Dendritic cell treated with granulocyte-macrophage colony-stimulating factor and Interleukin-4, amounts not matched to agents 40 ng/mL and 50 ng/mL, for 4 days (primary cell): ENCODE results near the gene CUL4A.

ENCODE experiments used
- H3K27ac Mint-ChIP-seq: one replicate; pipeline ENCODE4 v1.8.0; 2022; ENCODE audit warnings: mild to moderate bottlenecking, mixed read lengths
- H3K27me3 Mint-ChIP-seq: one replicate; pipeline ENCODE4 v1.8.0; 2022; ENCODE audit warnings: mild to moderate bottlenecking, mixed read lengths
- H3K36me3 Mint-ChIP-seq: one replicate; pipeline ENCODE4 v1.8.0; 2022; ENCODE audit warnings: low read depth, mixed read lengths
- H3K4me1 Mint-ChIP-seq: one replicate; pipeline ENCODE4 v1.8.0; 2022; ENCODE audit warnings: low read depth, mixed read lengths
- H3K4me3 Mint-ChIP-seq: one replicate; pipeline ENCODE4 v1.8.0; 2022; ENCODE audit warnings: mild to moderate bottlenecking, moderate library complexity, mixed read lengths
- H3K9me3 Mint-ChIP-seq: one replicate; pipeline ENCODE4 v1.8.0; 2022; ENCODE audit warnings: mixed read lengths
- intact Hi-C: fragments of 100-400 bp; cut with micrococcal nuclease; formaldehyde crosslinking; loops from one replicate; pipeline ENCODE4 v1.15.0; 2022

Gene CUL4A

DNA sequence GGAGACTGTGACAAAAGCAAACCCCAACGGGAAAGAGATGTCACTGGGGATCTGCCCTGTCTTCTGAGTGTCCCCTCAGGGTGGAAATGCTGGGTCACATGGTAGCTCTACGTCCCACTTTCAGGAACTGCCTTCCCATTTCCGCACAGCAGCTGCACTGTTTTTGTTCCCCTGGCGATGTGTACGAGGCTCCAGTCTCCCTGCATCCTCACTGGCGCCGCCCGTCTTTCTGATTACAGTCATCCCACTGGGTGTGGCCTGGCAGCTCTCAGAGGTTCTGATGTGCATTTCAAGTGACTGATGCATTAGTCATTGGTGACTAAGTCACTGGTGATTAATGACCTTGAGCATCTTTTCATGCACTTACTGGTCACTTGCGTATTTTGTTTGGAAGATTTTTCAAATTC is 22.1 kb upstream of the CUL4A start:
- intact Hi-C loops: no loop called here
- H3K27ac Mint-ChIP-seq: peak overlapping the region; percentile 68
- H3K36me3 Mint-ChIP-seq: peaks cover 87% of the 10 kb centered on the region
- peaks cover 15% of the 10 kb centered on the region for H3K4me1 Mint-ChIP-seq
- no peaks in the 10 kb centered on the region for H3K9me3 Mint-ChIP-seq
- H3K4me3 Mint-ChIP-seq: no peak overlapping the region
- H3K27me3 Mint-ChIP-seq: no peaks in the 10 kb centered on the region

GRCh38 chr13:113187883-113188665 is 21.3 kb upstream of the CUL4A start:
- H3K27me3 Mint-ChIP-seq: no peaks in the 10 kb centered on the region
- H3K4me3 Mint-ChIP-seq: no peak overlapping the region
- intact Hi-C loops: no loop called here
- H3K4me1 Mint-ChIP-seq: peaks cover 15% of the 10 kb centered on the region
- no peaks in the 10 kb centered on the region for H3K9me3 Mint-ChIP-seq
- peak overlapping the region; percentile 68 for H3K27ac Mint-ChIP-seq
- peaks cover 83% of the 10 kb centered on the region for H3K36me3 Mint-ChIP-seq

DNA sequence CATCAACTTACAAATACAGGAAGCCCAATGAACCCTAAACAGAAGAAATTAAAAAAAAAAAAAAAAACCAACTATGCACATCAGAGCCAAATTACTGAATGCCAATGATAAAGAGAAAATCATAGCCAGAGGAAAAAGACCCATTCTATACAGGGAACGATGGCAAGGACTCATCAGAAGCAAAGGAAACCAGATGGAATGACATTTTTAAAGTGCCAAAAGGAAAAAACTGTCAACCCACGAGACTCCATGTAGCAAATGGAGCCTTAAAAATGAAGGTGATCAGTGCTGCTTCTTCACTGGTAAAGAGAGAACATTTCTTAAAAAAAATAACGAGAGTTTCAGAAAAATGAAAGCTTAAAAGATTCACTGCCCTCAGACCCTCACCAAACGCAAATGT is 19.2 kb upstream of the CUL4A start:
- Mint-ChIP-seq H3K27me3 (no peaks in the 10 kb centered on the region), H3K27ac (no peak overlapping the region), H3K9me3 (no peaks in the 10 kb centered on the region), H3K4me1 (peaks cover 15% of the 10 kb centered on the region), H3K36me3 (peaks cover 83% of the 10 kb centered on the region), H3K4me3 (no peak overlapping the region)
- intact Hi-C loops: no loop called here

DNA sequence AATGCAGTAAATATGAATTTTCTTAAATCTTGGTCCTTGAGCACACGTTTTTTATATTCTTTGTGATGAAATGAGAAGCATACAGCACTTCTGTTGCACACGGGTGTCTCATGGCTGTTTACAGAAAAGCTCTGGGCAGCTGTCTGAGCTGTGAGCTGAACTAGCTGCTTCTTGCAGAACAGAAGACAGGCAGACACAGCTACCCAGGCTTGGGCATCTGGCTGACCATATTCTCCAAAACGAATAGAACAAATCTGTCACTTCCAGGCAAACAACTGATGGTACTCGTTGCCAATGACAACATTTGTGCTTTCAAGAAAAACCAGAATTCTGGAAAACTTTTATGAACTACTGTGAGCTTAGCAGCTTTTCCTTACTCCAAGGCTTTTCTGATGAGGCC is 17.1 kb upstream of the CUL4A start:
- H3K4me3 Mint-ChIP-seq: no peak overlapping the region
- no peaks in the 10 kb centered on the region for H3K9me3 Mint-ChIP-seq
- intact Hi-C loops: no loop called here
- H3K36me3 Mint-ChIP-seq: peaks cover 85% of the 10 kb centered on the region
- no peaks in the 10 kb centered on the region for H3K27me3 Mint-ChIP-seq
- no peak overlapping the region for H3K27ac Mint-ChIP-seq
- peaks cover 11% of the 10 kb centered on the region for H3K4me1 Mint-ChIP-seq

- intact Hi-C loops: no loop called here
- Mint-ChIP-seq H3K9me3 (no peaks in the 10 kb centered on the region), H3K4me3 (no peak overlapping the region), H3K36me3 (peaks cover 85% of the 10 kb centered on the region), H3K4me1 (peaks cover 5% of the 10 kb centered on the region), H3K27me3 (no peaks in the 10 kb centered on the region), H3K27ac (no peak overlapping the region)
Observed at GRCh38 chr13:113192902-113193301, 16.5 kb upstream of the CUL4A start.

GRCh38 chr13:113195360-113195759 is 14.1 kb upstream of the CUL4A start:
- Mint-ChIP-seq H3K36me3 (peaks cover 83% of the 10 kb centered on the region), H3K9me3 (no peaks in the 10 kb centered on the region), H3K4me3 (no peak overlapping the region), H3K27ac (no peak overlapping the region), H3K27me3 (no peaks in the 10 kb centered on the region), H3K4me1 (no peaks in the 10 kb centered on the region)
- intact Hi-C loops: loop anchor here (5.0 kb wide), 1 partner anchor 52 kb away; no protein-coding TSS in a partner anchor

DNA sequence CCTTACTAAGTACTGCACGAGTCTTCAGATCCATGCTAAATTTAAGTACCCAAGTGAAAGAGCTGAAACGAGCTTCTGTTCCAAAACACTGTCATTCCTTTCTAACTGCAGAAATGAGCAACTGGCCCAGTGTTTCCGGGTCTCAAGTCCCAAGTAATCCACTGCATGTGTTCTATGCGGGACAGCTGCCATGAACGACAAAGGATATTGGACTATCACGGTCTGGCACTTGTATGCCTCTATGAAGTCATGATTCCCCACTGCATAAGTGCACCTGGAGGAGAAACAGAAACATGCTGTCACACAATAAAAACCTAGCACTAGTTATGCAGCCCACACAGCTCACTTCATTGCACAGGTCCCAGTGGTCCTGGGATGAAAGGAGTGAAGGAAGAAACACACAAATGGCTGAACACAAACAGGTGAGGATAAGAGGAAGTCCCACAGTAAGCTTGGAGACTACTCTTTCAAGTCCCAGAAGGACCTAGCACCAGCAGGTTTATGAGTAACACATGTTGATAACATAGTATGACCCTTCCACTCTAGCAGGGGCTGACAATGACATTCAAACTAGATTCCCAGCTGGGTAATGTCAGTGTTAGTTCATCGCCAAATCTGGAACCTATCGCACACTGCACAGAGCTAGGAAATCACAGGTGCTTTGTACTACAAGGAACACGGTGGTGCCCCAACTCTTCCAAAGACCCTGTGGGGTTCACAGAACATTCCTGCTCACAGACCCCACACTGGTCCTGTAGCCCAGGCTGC is 12.3 kb upstream of the CUL4A start:
- Mint-ChIP-seq H3K9me3 (no peaks in the 10 kb centered on the region), H3K4me3 (no peak overlapping the region), H3K27me3 (no peaks in the 10 kb centered on the region), H3K36me3 (peaks cover 74% of the 10 kb centered on the region), H3K27ac (no peak overlapping the region), H3K4me1 (peaks cover 3% of the 10 kb centered on the region)
- intact Hi-C loops: loop anchor here (5.0 kb wide), 1 partner anchor 50 kb away; no protein-coding TSS in a partner anchor

- H3K36me3 Mint-ChIP-seq: peaks cover 59% of the 10 kb centered on the region
- no peaks in the 10 kb centered on the region for H3K9me3 Mint-ChIP-seq
- no peaks in the 10 kb centered on the region for H3K27me3 Mint-ChIP-seq
- no peak overlapping the region for H3K4me3 Mint-ChIP-seq
- peaks cover 49% of the 10 kb centered on the region for H3K4me1 Mint-ChIP-seq
- intact Hi-C loops: loop anchor here (10.0 kb wide), 1 partner anchor 517 kb away; no protein-coding TSS in a partner anchor
- no peak overlapping the region for H3K27ac Mint-ChIP-seq
Observed at GRCh38 chr13:113201815-113202214, 7.6 kb upstream of the CUL4A start.

GRCh38 chr13:113202912-113203311 is 6.5 kb upstream of the CUL4A start:
- peak overlapping the region; percentile 13 for H3K27ac Mint-ChIP-seq
- no peak overlapping the region for H3K4me3 Mint-ChIP-seq
- peaks cover 51% of the 10 kb centered on the region for H3K36me3 Mint-ChIP-seq
- H3K4me1 Mint-ChIP-seq: peaks cover 59% of the 10 kb centered on the region
- H3K9me3 Mint-ChIP-seq: no peaks in the 10 kb centered on the region
- no peaks in the 10 kb centered on the region for H3K27me3 Mint-ChIP-seq
- intact Hi-C loops: loop anchor here (10.0 kb wide), 1 partner anchor 518 kb away; no protein-coding TSS in a partner anchor

DNA sequence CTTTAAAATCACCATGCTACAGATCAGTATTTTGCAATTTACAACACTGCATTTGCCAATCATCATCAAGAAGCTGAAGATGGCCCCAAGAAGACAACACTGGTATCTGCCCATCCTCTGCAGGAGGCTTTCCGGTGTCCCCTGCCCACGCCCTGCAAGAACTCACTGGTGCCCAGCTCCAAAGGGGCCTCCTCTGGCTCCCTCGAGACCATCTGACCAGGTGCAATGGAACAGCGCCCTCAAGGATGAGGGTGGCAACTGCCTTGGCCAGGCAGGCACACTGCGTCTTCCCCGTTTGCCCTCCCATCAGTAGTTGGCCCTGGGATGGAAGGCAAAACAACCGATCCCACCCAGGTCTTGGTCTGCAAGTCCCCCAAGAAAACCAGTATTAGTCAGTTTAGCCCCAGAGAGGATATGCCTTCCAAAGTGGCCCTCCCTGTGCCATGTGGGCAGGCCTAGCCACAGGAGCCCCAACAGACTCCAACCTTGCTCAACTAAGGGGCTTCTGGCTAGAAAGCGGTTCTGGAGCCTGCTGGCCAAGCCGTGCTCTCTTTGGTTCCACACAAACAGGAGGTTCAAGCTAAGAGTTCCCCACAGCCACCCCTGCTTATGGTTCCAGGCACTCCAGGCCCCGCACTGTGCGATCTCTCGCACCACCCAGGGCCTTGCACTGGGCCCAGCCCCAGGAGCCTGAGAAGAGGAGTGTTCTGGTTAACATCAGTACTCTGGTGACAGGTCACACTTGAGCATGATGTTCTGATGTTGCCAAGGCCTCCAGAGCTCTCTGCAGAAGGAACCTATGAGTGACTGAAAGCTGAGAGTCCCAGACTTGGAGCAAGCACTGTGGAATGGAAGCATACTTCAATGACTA is 5.7 kb upstream of the CUL4A start:
- H3K4me1 Mint-ChIP-seq: peaks cover 60% of the 10 kb centered on the region
- H3K27me3 Mint-ChIP-seq: no peaks in the 10 kb centered on the region
- no peak overlapping the region for H3K4me3 Mint-ChIP-seq
- H3K27ac Mint-ChIP-seq: no peak overlapping the region
- no peaks in the 10 kb centered on the region for H3K9me3 Mint-ChIP-seq
- intact Hi-C loops: loop anchor here (10.0 kb wide), 1 partner anchor 519 kb away; no protein-coding TSS in a partner anchor
- H3K36me3 Mint-ChIP-seq: peaks cover 44% of the 10 kb centered on the region

- Mint-ChIP-seq H3K36me3 (peaks cover 37% of the 10 kb centered on the region), H3K27ac (no peak overlapping the region), H3K27me3 (no peaks in the 10 kb centered on the region), H3K4me1 (peaks cover 60% of the 10 kb centered on the region), H3K9me3 (no peaks in the 10 kb centered on the region), H3K4me3 (no peak overlapping the region)
- intact Hi-C loops: loop anchor here (10.0 kb wide), 1 partner anchor 520 kb away; no protein-coding TSS in a partner anchor
Observed at GRCh38 chr13:113204378-113204734, 5.1 kb upstream of the CUL4A start.

GRCh38 chr13:113205428-113205931 is 3.9 kb upstream of the CUL4A start:
- Mint-ChIP-seq H3K27ac (no peak overlapping the region), H3K27me3 (no peaks in the 10 kb centered on the region), H3K4me3 (no peak overlapping the region), H3K4me1 (peaks cover 60% of the 10 kb centered on the region), H3K36me3 (peaks cover 28% of the 10 kb centered on the region), H3K9me3 (no peaks in the 10 kb centered on the region)
- intact Hi-C loops: loop anchor here (10.0 kb wide), 1 partner anchor 521 kb away; no protein-coding TSS in a partner anchor

- Mint-ChIP-seq H3K36me3 (peaks cover 38% of the 10 kb centered on the region), H3K4me3 (peak overlapping the region; percentile 81), H3K27ac (peak overlapping the region; percentile 82), H3K27me3 (no peaks in the 10 kb centered on the region), H3K4me1 (peaks cover 72% of the 10 kb centered on the region), H3K9me3 (no peaks in the 10 kb centered on the region)
- intact Hi-C loops: loop anchor here (10.0 kb wide), 1 partner anchor 523 kb away; no protein-coding TSS in a partner anchor
Observed at GRCh38 chr13:113207460-113207859, 2.0 kb upstream of the CUL4A start.
